22Rv1 (cell line): ENCODE measurements around the gene SLC1A1.

Source experiments
- H3K27ac ChIP-seq: fragments of 450-650 bp; 2 replicates; pipeline ENCODE4 v1.5.1; 2017
- ZFX ChIP-seq: fragments of 450-650 bp; IDR thresholded peaks from 2 replicates; pipeline ENCODE4 v1.6.1; 2017; ENCODE audit warnings: antibody characterized with exemption, borderline replicate concordance
- TF ChIP-seq, protein P1 (sequence below): fragments of 450-650 bp; IDR thresholded peaks from 2 replicates; pipeline ENCODE4 v1.5.1; 2017; ENCODE audit warnings: mild to moderate bottlenecking

The SLC1A1 gene

DNA sequence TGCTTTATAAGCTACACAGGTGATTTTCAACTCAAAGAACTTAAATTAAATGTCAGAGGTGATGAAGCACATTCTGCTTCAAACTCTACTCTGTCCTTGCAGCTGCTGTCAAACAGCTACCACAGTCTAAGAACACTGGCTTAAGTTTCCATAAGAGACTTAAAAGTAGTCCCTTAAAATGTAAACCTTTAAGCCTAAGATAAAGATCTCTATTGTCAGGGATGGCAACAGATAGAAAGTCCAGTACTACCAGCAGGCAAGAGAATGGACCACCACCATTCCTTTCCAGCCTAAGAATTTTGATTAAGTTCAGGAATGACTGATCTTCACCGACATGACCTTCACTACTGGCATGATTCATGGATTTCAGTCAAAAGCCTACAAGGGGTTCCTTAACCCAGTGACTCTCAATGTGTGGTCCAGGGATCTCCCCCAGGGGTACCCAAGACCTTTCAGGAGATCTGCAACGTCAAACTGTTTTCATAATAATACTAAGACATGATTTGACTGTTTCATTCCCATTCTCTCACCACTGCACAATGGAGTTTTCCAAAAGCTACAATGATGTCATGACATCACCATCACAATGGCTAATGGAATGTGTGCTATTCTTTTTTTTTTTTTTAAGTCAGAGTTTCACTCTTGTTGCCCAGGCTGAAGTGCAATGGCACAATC, 130.8 kb downstream of the SLC1A1 start:
- no peak overlapping the region for H3K27ac ChIP-seq

DNA sequence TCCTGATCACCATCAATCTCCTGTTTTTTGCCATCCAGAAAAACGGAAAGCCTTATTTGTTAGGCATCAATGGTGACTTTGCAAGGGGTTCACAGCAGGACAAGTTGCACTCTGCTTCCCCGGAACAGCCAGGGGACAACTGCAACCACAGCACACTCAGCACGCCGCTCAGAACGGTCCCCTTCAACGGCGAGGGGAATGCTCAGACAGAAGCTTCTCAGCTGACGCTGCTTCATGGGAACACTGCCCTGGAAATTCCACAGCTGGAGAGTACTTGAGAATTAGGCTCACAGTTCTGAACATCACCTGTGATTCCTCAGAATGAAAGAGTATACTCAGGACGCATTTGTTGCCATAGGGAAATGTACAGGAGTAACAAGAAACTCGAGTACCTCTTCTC, 131.7 kb downstream of the SLC1A1 start:
- no peak overlapping the region for H3K27ac ChIP-seq
- no peak for TF ChIP-seq ZFX
- TF ChIP-seq, protein P1, sequence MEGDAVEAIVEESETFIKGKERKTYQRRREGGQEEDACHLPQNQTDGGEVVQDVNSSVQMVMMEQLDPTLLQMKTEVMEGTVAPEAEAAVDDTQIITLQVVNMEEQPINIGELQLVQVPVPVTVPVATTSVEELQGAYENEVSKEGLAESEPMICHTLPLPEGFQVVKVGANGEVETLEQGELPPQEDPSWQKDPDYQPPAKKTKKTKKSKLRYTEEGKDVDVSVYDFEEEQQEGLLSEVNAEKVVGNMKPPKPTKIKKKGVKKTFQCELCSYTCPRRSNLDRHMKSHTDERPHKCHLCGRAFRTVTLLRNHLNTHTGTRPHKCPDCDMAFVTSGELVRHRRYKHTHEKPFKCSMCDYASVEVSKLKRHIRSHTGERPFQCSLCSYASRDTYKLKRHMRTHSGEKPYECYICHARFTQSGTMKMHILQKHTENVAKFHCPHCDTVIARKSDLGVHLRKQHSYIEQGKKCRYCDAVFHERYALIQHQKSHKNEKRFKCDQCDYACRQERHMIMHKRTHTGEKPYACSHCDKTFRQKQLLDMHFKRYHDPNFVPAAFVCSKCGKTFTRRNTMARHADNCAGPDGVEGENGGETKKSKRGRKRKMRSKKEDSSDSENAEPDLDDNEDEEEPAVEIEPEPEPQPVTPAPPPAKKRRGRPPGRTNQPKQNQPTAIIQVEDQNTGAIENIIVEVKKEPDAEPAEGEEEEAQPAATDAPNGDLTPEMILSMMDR: no peak

More for the DNA sequence above, 130.8 kb downstream of the SLC1A1 start:
- no peak for TF ChIP-seq ZFX
- TF ChIP-seq, protein P1: no peak

DNA sequence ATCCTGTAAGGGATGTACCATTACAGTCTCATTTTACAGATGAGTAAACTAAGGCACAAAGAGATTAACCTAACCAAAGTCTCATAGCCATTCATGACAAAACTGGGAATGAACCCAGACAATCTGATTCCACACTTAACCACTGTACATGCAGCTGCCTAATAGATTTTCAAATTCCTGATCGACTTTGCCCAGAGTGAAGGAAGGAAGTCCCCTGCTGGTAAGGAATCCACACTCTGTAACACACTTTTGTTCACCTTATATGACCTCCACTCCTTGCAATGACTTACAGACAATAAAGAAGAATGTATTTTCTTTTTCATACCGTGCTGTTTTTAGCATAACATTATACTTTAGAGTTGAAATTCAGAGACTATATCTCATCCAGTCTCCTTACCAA, 140.6 kb downstream of the SLC1A1 start:
- H3K27ac ChIP-seq: no peak overlapping the region
- TF ChIP-seq, protein P1: no peak
- TF ChIP-seq ZFX: no peak
